Measurements from ENCODE around the gene MYL10. TPM values are rescaled to one million over a fixed set of nuclear protein-coding genes. Genes with fewer than 3 reads are reported as not detected.

MYL10 gene
- total RNA-seq, 2 experiments from 2014 or later, result not detected

- Histone ChIP-seq H3K27ac (ENCODE audit: low read depth, low read length, poor library complexity, severe bottlenecking) (no peak overlapping the region), H3K36me3 (ENCODE audit: insufficient read depth, low read length) (no peaks in the 10 kb centered on the region), H2AFZ (ENCODE audit: low read length) (no peak overlapping the region), H3K4me2 (ENCODE audit: low read length) (no peak overlapping the region), H3K9me2 (ENCODE audit: insufficient read depth, low read length) (no peaks in the 10 kb centered on the region), H4K20me1 (ENCODE audit: insufficient read depth, low read length) (no peaks in the 10 kb centered on the region), H3K9me3 (ENCODE audit: low read length) (no peaks in the 10 kb centered on the region), H3K4me3 (ENCODE audit: low read depth, low read length, poor library complexity, severe bottlenecking) (no peak overlapping the region), H3K79me2 (ENCODE audit: insufficient read depth, low read depth, low read length) (no peaks in the 10 kb centered on the region), H3K4me1 (ENCODE audit: insufficient read depth, low read length, poor library complexity, severe bottlenecking) (no peaks in the 10 kb centered on the region)
- ChIA-PET POLR2A (no interaction called here), CTCF (ENCODE audit: unreplicated experiment) (no interaction called here)
- TF ChIP-seq EZH2phosphoT487 (IDR thresholded peaks at IDR 0.05; ENCODE audit: borderline replicate concordance, low read depth, low read length), result no peak
- BruUV-seq (replicated peaks), result no TSS peak
- intact Hi-C loops (cut with micrococcal nuclease; ENCODE audit: unreplicated experiment), result no loop called here
- no peak for DNase-seq (ENCODE audit: low spot score)
Measured at GRCh38 chr7:101588131-101588935, 40.8 kb downstream of the MYL10 start.

- TF ChIP-seq EZH2phosphoT487 (IDR thresholded peaks at IDR 0.05; ENCODE audit: borderline replicate concordance, low read depth, low read length) (no peak), CTCF (conservative IDR thresholded peaks at IDR 0.05; ENCODE audit: low read length) (no peak)
- Histone ChIP-seq H3K36me3 (ENCODE audit: insufficient read depth, low read length) (no peaks in the 10 kb centered on the region), H3K4me1 (ENCODE audit: insufficient read depth, low read length, poor library complexity, severe bottlenecking) (no peaks in the 10 kb centered on the region), H4K20me1 (ENCODE audit: insufficient read depth, low read length) (no peaks in the 10 kb centered on the region), H3K79me2 (ENCODE audit: insufficient read depth, low read depth, low read length) (no peaks in the 10 kb centered on the region), H2AFZ (ENCODE audit: low read length) (peak overlapping the region; percentile 43; the same call in 1 of the 2 replicates), H3K4me3 (ENCODE audit: low read depth, low read length, poor library complexity, severe bottlenecking) (no peak overlapping the region), H3K27ac (ENCODE audit: low read depth, low read length, poor library complexity, severe bottlenecking) (no peak overlapping the region), H3K9me2 (ENCODE audit: insufficient read depth, low read length) (no peaks in the 10 kb centered on the region), H3K4me2 (ENCODE audit: low read length) (no peak overlapping the region), H3K9me3 (ENCODE audit: low read length) (no peaks in the 10 kb centered on the region)
- ChIA-PET POLR2A (interaction anchor here (0.5 kb wide), 1 partner anchor 110 kb away, joined by 3 read pairs; no protein-coding TSS in a partner anchor), CTCF (ENCODE audit: unreplicated experiment) (no interaction called here)
- intact Hi-C loops (cut with micrococcal nuclease; ENCODE audit: unreplicated experiment), result no loop called here
- no TSS peak for BruUV-seq (replicated peaks)
- DNase-seq (ENCODE audit: low spot score), result no peak
Measured at GRCh38 chr7:101586906-101587677, 42.0 kb downstream of the MYL10 start.

- intact Hi-C loops (cut with micrococcal nuclease; ENCODE audit: unreplicated experiment), result no loop called here
- Histone ChIP-seq H3K36me3 (ENCODE audit: insufficient read depth, low read length) (no peaks in the 10 kb centered on the region), H3K27ac (ENCODE audit: low read depth, low read length, poor library complexity, severe bottlenecking) (no peak overlapping the region), H3K79me2 (ENCODE audit: insufficient read depth, low read depth, low read length) (no peaks in the 10 kb centered on the region), H3K4me2 (ENCODE audit: low read length) (no peak overlapping the region), H3K4me3 (ENCODE audit: low read depth, low read length, poor library complexity, severe bottlenecking) (no peak overlapping the region), H3K4me1 (ENCODE audit: insufficient read depth, low read length, poor library complexity, severe bottlenecking) (no peaks in the 10 kb centered on the region), H3K9me3 (ENCODE audit: low read length) (no peaks in the 10 kb centered on the region), H4K20me1 (ENCODE audit: insufficient read depth, low read length) (no peaks in the 10 kb centered on the region), H3K9me2 (ENCODE audit: insufficient read depth, low read length) (no peaks in the 10 kb centered on the region), H2AFZ (ENCODE audit: low read length) (no peak overlapping the region)
- CTCF ChIA-PET (ENCODE audit: unreplicated experiment), result no interaction called here
- TF ChIP-seq EZH2phosphoT487 (IDR thresholded peaks at IDR 0.05; ENCODE audit: borderline replicate concordance, low read depth, low read length), result no peak
- TF ChIP-seq CTCF (conservative IDR thresholded peaks at IDR 0.05; ENCODE audit: low read length), result no peak
- no peak for DNase-seq (ENCODE audit: low spot score)
- POLR2A ChIA-PET, result interaction anchor here (0.5 to 0.9 kb wide), 2 partner anchors 9 to 111 kb away, joined by 3 read pairs; no protein-coding TSS in a partner anchor
- BruUV-seq (replicated peaks), result no TSS peak
Measured at GRCh38 chr7:101586078-101586905, 42.8 kb downstream of the MYL10 start.
